Breast epithelium (tissue), 4 donors: ENCODE results near the gene EPG5. TPM values are rescaled to one million over a fixed set of nuclear protein-coding genes. Genes with fewer than 3 reads are reported as not detected.

Experiments
- DNase-seq, 2 donors: peaks; one replicate each; pipeline ENCODE4 v3.0.0-alpha.2; 2019; ENCODE audit warnings: low spot score in 2 of 2
- H3K27ac ChIP-seq, 2 donors: fragments of 200-600 bp; sonication (generic) in 1 of 2; one replicate each; pipeline ENCODE4 v1.5.1; 2016 to 2019; ENCODE audit warnings: mild to moderate bottlenecking in 1 of 2
- H3K27me3 ChIP-seq, 2 donors: fragments of 200-600 bp; sonication (generic) in 1 of 2; one replicate each; pipeline versions ENCODE4 v1.5.1 to v1.6.0; 2017 to 2019; ENCODE audit warnings: control low read depth in 1 of 2, mild to moderate bottlenecking in 1 of 2
- H3K36me3 ChIP-seq: fragments of 200-600 bp; one replicate; pipeline ENCODE4 v1.5.1; 2019
- H3K4me1 ChIP-seq, 2 donors: fragments of 200-600 bp; sonication (generic); one replicate each; pipeline ENCODE4 v1.5.1; 2016 to 2019; ENCODE audit warnings: control low read depth in 1 of 2
- H3K4me3 ChIP-seq, 3 donors: fragments of 200-600 bp; sonication (generic); 1 replicate in 2 of 3; 2 replicates in 1 of 3; pipeline ENCODE4 v1.5.1; 2016 to 2019; ENCODE audit warnings: mild to moderate bottlenecking in 3 of 3, moderate library complexity in 2 of 3
- H3K9me3 ChIP-seq, 2 donors: fragments of 200-600 bp; sonication (generic) in 1 of 2; one replicate each; pipeline ENCODE4 v1.5.1; 2016 to 2019; ENCODE audit warnings: control low read depth in 1 of 2
- CTCF ChIP-seq, 3 donors: fragments of 450-650 bp; IDR thresholded peaks; one replicate each; pipeline ENCODE4 v1.5.1; 2016 to 2017; ENCODE audit warnings: antibody characterized with exemption in 3 of 3, mild to moderate bottlenecking in 3 of 3, moderate library complexity in 3 of 3
- POLR2A ChIP-seq: fragments of 450-650 bp; IDR thresholded peaks from one replicate; pipeline ENCODE4 v1.6.1; 2016; ENCODE audit warnings: antibody characterized with exemption, mild to moderate bottlenecking, moderate library complexity
- POLR2AphosphoS5 ChIP-seq, 3 donors: sonication (generic); formaldehyde crosslinking; IDR thresholded peaks; one replicate each; pipeline ENCODE4 v1.6.1; 2017; ENCODE audit warnings: antibody characterized with exemption in 3 of 3
- intact Hi-C: fragments of 100-400 bp; cut with DNase I; formaldehyde crosslinking; loops from one replicate; pipeline ENCODE4 v1.15.1; 2023; ENCODE audit warnings: low total_unique reads
- total RNA-seq, 3 donors: library from RNA; depleted of rRNA; stranded (reverse); fragments of >200 nt; gene quantifications; one replicate each; pipeline ENCODE4 v1.1.0, GENCODE V29; 2016

EPG5 gene
- total RNA-seq, 3 donors from 2014 or later: 38.7 to 64.5 (median 48.8) TPM

DNA sequence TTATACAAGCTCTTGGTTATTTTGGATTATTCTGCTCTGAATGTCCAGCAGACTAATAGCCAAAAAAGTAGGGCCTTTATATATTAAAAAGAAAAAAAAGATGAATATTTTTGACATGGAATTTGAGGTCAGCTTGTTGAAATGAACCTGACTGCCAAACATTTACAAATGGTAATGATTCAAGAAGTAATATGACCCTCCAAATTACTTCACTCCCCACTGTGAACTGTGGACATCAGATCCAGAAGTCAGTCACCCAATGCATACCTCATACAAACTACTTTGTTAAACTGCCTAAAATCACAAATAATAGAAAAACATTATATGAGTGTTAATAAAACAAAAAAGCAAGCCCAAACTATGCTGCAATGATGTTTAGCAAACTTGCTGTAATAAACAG lies 10.0 kb downstream of the EPG5 start:
- Histone ChIP-seq H3K9me3 (no peaks in the 10 kb centered on the region), H3K27me3 (no peaks in the 10 kb centered on the region), H3K36me3 (peaks cover 5% of the 10 kb centered on the region), H3K4me1 (no peaks in the 10 kb centered on the region), H3K4me3 (no peak overlapping the region), H3K27ac (no peak overlapping the region)
- TF ChIP-seq CTCF (IDR thresholded peaks at IDR 0.05) (no peak), POLR2A (no peak)
- no peak for DNase-seq
- intact Hi-C loops: no loop called here

DNA sequence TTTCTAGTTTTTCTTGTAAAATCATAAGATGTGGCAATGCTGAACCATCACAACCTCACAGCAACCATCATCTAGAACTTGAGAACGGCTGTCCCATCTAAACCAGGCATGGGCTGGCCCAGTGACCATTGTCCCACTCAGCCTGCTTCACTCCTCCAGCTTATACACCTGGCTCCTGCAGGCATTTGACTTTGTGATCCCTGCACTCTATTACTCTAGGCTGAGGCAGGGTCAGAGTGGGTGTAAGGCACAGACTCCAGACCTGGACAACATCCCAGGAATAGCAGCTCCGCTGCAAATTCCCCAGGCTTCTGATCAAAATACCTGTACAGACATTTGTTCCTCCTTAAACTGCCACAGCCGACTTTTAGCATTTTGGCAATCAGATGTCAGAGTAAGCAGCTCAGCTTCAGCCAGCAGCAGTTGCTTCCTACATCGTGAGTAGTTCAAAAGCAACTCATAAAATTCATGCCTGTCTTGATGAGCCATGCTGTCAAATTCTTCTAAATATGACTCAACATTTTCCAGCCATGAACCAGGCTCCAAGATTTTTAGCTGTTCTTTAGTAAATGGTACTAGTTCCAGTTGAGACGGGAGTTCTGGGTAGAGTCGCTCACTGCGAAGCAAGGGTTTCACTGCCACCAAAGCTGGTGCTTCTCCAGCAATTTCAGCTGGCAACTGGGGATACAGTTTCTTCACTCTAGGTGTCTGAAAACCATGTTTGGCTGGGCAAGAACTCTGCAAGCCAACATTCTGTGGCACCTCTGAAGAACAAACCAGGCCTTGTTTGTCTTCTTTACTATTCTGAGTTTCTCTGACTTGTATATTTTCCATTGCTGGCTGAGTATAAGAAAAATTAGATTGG lies 12.8 kb downstream of the EPG5 start:
- Histone ChIP-seq H3K27ac (no peak overlapping the region), H3K4me1 (no peaks in the 10 kb centered on the region), H3K4me3 (no peak overlapping the region), H3K9me3 (no peaks in the 10 kb centered on the region), H3K27me3 (no peaks in the 10 kb centered on the region), H3K36me3 (peaks cover 10% of the 10 kb centered on the region)
- intact Hi-C loops: no loop called here
- TF ChIP-seq POLR2A: no peak
- no peak for TF ChIP-seq CTCF (IDR thresholded peaks at IDR 0.05)
- TF ChIP-seq POLR2AphosphoS5 (IDR thresholded peaks at IDR 0.05): no peak
- no peak for DNase-seq

GRCh38 chr18:45951016-45951714 lies 16.0 kb downstream of the EPG5 start:
- Histone ChIP-seq H3K36me3 (peaks cover 12% of the 10 kb centered on the region), H3K27ac (no peak overlapping the region), H3K27me3 (no peaks in the 10 kb centered on the region), H3K9me3 (no peaks in the 10 kb centered on the region), H3K4me3 (no peak overlapping the region), H3K4me1 (no peaks in the 10 kb centered on the region)
- intact Hi-C loops: no loop called here
- TF ChIP-seq POLR2A (no peak), CTCF (IDR thresholded peaks at IDR 0.05) (no peak), POLR2AphosphoS5 (IDR thresholded peaks at IDR 0.05) (no peak)
- DNase-seq: no peak

GRCh38 chr18:45945669-45946068 lies 21.5 kb downstream of the EPG5 start:
- Histone ChIP-seq H3K4me3 (no peak overlapping the region), H3K9me3 (no peaks in the 10 kb centered on the region), H3K36me3 (peaks cover 7% of the 10 kb centered on the region), H3K27me3 (no peaks in the 10 kb centered on the region), H3K4me1 (no peaks in the 10 kb centered on the region), H3K27ac (no peak overlapping the region)
- TF ChIP-seq CTCF (IDR thresholded peaks at IDR 0.05) (no peak), POLR2A (no peak), POLR2AphosphoS5 (IDR thresholded peaks at IDR 0.05) (no peak)
- no peak for DNase-seq
- intact Hi-C loops: no loop called here

DNA sequence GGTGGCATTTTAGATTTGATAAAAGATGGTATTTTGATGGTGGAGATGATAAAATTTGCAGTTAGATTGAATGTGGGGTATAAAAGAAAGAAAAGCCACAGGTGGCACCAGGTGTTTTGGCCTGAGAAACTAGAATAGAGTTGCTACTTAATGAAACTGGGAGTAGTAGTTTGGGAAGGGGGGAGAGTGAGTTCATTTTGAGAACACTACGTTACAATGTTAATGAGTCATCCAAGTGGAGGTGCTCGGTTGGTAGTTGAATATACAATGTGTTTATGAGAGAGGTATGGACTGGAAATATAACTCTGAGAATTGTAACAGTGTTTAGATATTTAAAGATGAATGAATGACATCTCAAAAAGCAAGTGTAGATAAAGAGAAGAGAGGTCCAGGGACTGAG lies 26.4 kb downstream of the EPG5 start:
- H3K4me1 ChIP-seq: no peaks in the 10 kb centered on the region
- H3K36me3 ChIP-seq: no peaks in the 10 kb centered on the region
- H3K27me3 ChIP-seq: no peaks in the 10 kb centered on the region
- H3K27ac ChIP-seq: no peak overlapping the region
- no peaks in the 10 kb centered on the region for H3K9me3 ChIP-seq
- intact Hi-C loops: no loop called here
- TF ChIP-seq POLR2A: no peak
- no peak for DNase-seq
- no peak overlapping the region for H3K4me3 ChIP-seq
